Mucosa of descending colon (tissue), 3 donors: ENCODE results near the gene DDX21. TPM values are rescaled to one million over a fixed set of nuclear protein-coding genes. Genes with fewer than 3 reads are reported as not detected.
"Not testable (repeated sequence)": the region's sequence is repeated elsewhere in the genome, so short reads cannot be mapped to it uniquely, and the experiment has no call there.

Experiments
- ATAC-seq: fragments of 200-7000 bp; cut with Tn5 transposase; one replicate; pipeline ENCODE4 v1.9.1; 2020; ENCODE audit warnings: mild to moderate bottlenecking, moderate library complexity
- DNase-seq, 3 donors: peaks; one replicate each; pipeline ENCODE4 v3.0.0-alpha.2; 2020
- H3K36me3 ChIP-seq: fragments of 200-600 bp; one replicate; pipeline ENCODE4 v1.8.0; 2021; ENCODE audit warnings: low read depth, mild to moderate bottlenecking
- H3K4me1 ChIP-seq: fragments of 200-600 bp; one replicate; pipeline ENCODE4 v1.8.0; 2021; ENCODE audit warnings: low read depth, mild to moderate bottlenecking
- H3K4me3 ChIP-seq: fragments of 200-600 bp; one replicate; pipeline ENCODE4 v1.8.0; 2021; ENCODE audit warnings: mild to moderate bottlenecking
- H3K9me3 ChIP-seq: fragments of 200-600 bp; one replicate; pipeline ENCODE4 v1.8.0; 2021; ENCODE audit warnings: mild to moderate bottlenecking
- CTCF ChIP-seq: fragments of 200-600 bp; IDR thresholded peaks from one replicate; pipeline ENCODE4 v1.8.0; 2022; ENCODE audit warnings: antibody characterized with exemption, mild to moderate bottlenecking
- intact Hi-C, 2 donors: fragments of 100-400 bp; cut with DNase I in 1 of 2; cut with micrococcal nuclease in 1 of 2; formaldehyde crosslinking; loops; one replicate each; pipeline versions ENCODE4 v1.11.0 to v1.11.1; 2022; cut with DNase I, micrococcal nuclease
- total RNA-seq, 3 donors: library from RNA; stranded (reverse); fragmentation: NEBNext Ultra II Directional in 2 of 3; extraction: Animal tissue kit (Norgen Biotek cat#: 25700) in 2 of 3; gene quantifications; one replicate each; pipeline versions ENCODE4 v1.2.1 to v1.2.4, GENCODE V29; 2021 to 2023
- donor health status: DM: no; HTN: no; CAD: no; lungs with moderate emphysema.
- donor health status: DM: no; HTN: no; CAD: no.
- donor health status: DM: no; HTN: yes; CAD: no.

DDX21 gene
- total RNA-seq, 3 donors from 2014 or later: 24.5 to 35.6 (median 31.8) TPM

GRCh38 chr10:69009360-69009759 lies 53.4 kb downstream of the DDX21 start:
- ATAC-seq (no peak), DNase-seq (no peak)
- no peaks in the 10 kb centered on the region for H3K4me1 ChIP-seq
- no peak for TF ChIP-seq CTCF
- intact Hi-C loops: loop anchor here (5.0 to 10.0 kb wide), 2 partner anchors 75 to 83 kb away; partner anchors contain the start of gene SRGN (in 1 of the 2)
- H3K4me3 ChIP-seq: no peak overlapping the region
- H3K36me3 ChIP-seq: peaks cover 7% of the 10 kb centered on the region
- H3K9me3 ChIP-seq: no peaks in the 10 kb centered on the region

GRCh38 chr10:69010151-69010640 lies 54.2 kb downstream of the DDX21 start:
- intact Hi-C loops: no loop called here

GRCh38 chr10:69012778-69013177 lies 56.8 kb downstream of the DDX21 start:
- H3K9me3 ChIP-seq, ATAC-seq, H3K4me3 ChIP-seq, H3K36me3 ChIP-seq, DNase-seq, intact Hi-C loops, H3K4me1 ChIP-seq: not testable (repeated sequence)

More at GRCh38 chr10:69010151-69010640, 54.2 kb downstream of the DDX21 start:
- DNase-seq (no peak), ATAC-seq (no peak)
- no peaks in the 10 kb centered on the region for H3K4me1 ChIP-seq
- peaks cover 7% of the 10 kb centered on the region for H3K36me3 ChIP-seq
- H3K4me3 ChIP-seq: no peak overlapping the region
- no peaks in the 10 kb centered on the region for H3K9me3 ChIP-seq
- TF ChIP-seq CTCF: no peak

- no peaks in the 10 kb centered on the region for H3K9me3 ChIP-seq
- H3K4me3 ChIP-seq: no peak overlapping the region
- TF ChIP-seq CTCF: no peak
- DNase-seq: no peak
- intact Hi-C loops: no loop called here
- ATAC-seq: no peak
- H3K4me1 ChIP-seq: no peaks in the 10 kb centered on the region
- no peaks in the 10 kb centered on the region for H3K36me3 ChIP-seq
Measured at GRCh38 chr10:69014171-69014570, 58.2 kb downstream of the DDX21 start.

GRCh38 chr10:69018613-69019012 lies 62.6 kb downstream of the DDX21 start:
- H3K36me3 ChIP-seq: no peaks in the 10 kb centered on the region
- DNase-seq (no peak), ATAC-seq (no peak)
- no peak for TF ChIP-seq CTCF
- H3K4me3 ChIP-seq: no peak overlapping the region
- no peaks in the 10 kb centered on the region for H3K9me3 ChIP-seq
- intact Hi-C loops: no loop called here
- no peaks in the 10 kb centered on the region for H3K4me1 ChIP-seq

- H3K4me1 ChIP-seq: no peaks in the 10 kb centered on the region
- intact Hi-C loops: no loop called here
- TF ChIP-seq CTCF: no peak
- no peaks in the 10 kb centered on the region for H3K36me3 ChIP-seq
- H3K9me3 ChIP-seq: no peaks in the 10 kb centered on the region
- no peak for DNase-seq
- no peak overlapping the region for H3K4me3 ChIP-seq
- ATAC-seq: no peak
Measured at GRCh38 chr10:69022611-69023010, 66.6 kb downstream of the DDX21 start.
